Measurements from ENCODE around the gene CDC26.
"Not testable (repeated sequence)": the region's sequence is repeated elsewhere in the genome, so short reads cannot be mapped to it uniquely, and the experiment has no call there.

The CDC26 gene
- total RNA-seq = 15.3 to 19.0 reads per million in 2 donors

DNA sequence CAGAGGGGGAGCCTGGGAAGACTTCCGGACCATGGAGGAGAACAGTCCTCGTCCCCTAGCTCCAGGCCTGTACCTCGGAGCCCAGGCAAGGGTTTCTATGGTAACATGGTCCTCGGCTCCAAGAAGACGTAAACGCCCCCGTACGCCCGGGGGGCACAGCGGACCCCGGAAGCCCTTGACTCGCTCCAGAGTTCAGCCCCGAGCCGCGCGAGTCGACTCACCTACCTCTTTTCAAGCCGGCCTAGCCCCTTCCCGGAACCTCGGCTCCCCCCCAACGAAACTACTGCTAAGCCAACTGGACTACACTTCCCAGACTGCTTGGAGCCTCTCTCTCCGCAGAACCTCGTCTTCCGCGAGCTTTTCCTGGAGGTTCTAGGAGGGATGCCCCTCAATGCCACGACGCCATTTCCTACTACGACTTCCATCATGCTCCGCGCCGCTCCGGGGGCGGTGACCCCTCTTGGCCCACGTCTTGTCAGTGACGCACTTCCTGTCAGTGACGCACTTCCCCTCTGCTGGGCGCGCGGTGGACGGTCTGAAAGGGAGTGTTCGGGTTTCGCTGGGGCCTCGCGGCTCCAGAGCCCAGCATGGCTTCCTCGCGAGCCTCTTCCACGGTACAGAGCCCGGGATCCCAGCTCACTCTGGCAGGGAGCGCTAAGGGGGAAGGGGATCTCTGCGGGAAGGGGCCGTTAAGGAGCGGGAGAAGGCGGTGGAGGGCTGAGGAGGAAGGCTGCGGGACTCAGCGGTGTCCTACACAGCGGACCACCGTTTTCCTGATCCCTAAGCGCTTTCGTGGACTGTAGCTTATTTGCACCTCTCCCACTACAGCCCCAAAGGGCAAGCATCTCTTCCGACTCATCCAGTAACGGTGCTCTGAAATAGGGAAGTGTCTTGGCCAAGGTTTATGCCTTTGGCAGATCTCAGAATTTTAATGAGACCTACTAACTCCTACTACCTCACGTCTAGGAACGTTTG is at the start of gene CDC26, which contains the start of gene PRPF4:
CDC26 (minus strand) TSS at position 416 of the 975 bp plus-strand sequence. CDS start 3,065 bp downstream, outside the sequence.
PRPF4 (plus strand) TSS at position 502 of the 975 bp plus-strand sequence; CDS start at position 588, 86 bp downstream.
- DNase-seq = peak; percentile 84

DNA sequence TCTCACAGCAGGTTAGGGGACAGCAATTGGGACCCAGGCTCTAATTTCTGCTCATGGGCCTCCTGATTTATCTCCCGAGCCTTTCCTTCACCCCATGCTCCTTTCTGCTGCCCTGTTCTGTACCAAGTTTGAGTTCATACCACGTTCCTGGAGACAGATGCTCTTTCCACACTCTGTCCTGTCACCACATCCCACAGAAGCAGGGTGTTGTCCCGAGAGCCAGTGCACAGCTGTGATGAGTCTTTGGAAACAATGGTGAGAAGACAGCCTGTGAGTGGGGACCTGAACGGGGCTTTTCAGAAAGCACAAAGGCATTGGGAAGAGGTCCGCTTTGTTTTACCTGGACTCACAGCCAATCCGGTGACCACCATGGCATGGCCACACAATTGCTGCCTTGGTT is 47.3 kb upstream of the CDC26 start:
- no peak for DNase-seq

DNA sequence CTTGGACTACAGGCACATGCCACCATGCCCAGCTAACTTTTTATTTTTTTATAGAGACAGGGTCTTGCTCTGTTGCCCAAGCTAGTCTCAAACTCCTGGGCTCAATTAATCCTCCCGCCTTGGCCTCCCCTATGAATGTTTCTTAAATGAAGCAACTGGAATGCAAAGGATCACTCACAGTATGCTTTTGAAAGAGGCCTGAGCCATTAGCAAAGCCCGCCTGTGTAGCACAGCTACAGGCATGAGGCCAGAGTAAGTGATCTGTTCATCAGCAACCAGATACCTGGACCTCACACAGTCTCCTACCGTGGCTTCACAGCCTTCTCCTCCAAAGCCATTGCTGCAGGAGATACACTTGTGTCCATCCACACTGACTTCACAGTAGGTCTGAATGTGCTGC is 44.7 kb upstream of the CDC26 start:
- no peak for DNase-seq

DNA sequence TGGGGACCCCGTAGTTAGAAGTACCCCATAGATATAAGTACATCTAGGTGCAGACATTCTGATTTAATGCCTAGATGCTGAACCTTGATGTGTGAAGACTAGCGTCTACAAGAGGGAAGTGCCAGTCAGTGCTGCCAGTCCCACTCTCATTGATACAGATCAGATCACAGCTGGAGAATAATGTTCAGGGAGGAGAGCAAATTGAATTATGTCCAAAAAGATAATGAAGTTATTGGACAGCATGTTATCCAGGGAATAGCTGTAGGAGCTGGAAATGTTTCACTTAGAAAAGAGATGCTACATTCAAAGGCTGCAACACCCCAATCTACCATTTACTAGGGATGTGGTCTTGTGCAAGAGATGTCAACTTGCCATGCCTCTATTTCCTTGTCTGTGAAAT is 43.7 kb upstream of the CDC26 start:
- DNase-seq = no peak

DNA sequence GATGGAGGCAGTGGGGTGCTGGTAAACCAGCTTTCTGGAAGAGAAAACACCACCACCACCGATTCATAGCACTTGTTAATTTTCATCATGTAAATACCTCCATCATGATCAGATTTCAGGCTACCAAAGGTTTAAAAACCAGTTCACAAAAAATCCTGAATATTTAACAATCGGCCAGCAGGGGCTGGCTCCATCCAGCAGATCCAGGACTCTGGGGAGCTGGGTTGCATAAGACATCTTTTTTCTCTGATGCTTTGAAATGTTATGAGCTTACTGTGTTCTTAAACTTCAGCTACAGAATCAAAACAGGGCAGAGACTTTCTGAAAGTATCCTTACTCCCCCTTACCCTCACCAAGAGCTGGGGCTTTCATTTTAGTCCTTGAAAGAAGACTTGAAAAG is 42.4 kb upstream of the CDC26 start:
- no peak for DNase-seq

DNA sequence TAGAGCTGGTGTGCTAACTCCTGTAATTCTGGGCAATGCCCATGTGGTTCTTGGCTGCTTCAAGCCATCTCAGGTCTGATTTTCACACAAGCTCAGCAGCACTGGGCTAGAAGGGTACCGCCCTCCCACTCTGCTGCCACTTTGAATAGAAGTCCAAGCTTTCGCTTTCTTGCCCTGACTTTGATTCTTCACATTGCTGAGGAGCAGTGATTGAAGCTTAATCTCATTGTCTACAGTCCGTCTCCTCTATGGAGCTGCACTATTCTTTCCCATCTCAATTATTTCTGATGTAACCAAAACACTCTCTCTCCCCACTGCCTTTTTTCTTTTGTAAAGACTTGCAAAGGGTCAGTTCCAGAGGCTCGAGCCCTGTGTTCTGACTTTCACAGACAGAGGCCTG is 40.7 kb upstream of the CDC26 start:
- no peak for DNase-seq

DNA sequence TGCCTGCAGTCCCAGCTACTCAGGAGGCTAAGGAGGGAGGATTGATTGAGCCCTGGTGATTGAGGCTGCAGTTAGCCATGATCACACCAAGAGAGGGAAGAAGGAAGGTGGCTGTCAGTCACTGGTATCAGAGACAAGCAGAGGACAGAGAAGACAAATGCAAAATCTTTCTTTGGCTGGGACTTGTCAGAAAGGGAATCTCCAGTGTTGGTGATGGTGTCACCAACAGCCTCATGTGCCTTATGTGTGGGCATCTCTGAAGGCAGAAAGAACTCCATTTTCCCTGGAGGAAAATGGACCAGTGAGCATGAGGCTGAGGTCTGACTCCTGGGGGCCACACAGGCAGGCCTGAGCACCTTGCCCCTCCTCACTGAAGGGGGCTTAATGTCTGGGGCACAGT is 39.9 kb upstream of the CDC26 start:
- DNase-seq = no peak

DNA sequence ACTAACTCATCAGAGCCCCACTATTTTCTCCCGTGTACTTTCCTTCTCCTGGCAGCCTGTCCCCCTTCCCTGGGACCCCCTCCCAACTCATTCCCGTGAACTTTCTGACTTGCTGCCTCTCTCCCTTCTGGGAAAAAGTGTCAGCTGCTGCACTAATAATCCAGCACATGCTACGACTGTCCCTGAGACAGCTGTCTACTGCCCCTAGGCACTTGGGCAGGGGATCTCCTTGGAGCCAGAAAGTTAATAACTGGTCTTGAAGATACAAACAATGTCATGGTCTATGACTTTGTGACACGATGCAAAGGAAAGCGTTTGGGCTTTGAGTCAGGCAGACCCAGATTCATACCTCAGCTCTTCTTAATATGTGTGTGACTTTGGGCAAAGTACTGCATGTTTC is 37.9 kb upstream of the CDC26 start:
- DNase-seq = no peak

DNA sequence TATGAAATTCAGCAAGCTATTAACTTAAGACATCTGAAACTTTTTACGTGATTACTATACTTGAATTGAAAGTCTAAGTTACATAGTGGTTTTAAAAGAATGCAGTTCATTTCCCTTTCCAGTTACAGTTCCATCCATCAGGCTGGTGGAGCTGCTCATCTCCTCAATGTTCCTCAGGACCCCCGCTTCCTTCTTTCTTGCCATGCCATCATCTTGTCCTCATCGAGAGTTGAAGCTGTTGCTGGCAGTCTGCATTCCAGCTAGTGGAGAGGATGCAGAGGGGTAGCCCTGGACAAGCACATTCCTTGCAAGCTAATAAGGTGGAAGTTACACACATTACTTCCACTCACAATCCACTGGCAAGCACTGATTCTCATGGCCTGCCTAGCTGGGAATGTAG is 36.6 kb upstream of the CDC26 start:
- no peak for DNase-seq

DNA sequence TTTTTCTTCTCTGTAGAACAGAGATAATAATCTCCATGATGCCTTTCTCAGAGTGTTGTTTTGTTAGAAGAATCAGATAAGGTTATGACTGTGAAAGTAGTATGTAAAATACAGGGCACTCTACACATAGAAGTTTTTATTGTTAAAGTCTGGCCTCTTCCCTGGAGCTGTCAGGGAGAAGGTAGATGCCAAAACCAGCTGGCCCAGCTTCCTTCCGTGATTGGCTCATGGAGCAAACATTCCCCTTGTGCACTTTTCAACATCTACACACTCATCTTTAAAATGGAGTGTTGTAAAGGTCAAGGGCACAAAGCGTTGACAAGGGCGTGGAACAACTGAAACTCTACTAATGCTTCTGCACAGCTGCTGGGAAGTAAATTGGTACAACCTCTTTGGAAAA is 35.2 kb upstream of the CDC26 start:
- no peak for DNase-seq

DNA sequence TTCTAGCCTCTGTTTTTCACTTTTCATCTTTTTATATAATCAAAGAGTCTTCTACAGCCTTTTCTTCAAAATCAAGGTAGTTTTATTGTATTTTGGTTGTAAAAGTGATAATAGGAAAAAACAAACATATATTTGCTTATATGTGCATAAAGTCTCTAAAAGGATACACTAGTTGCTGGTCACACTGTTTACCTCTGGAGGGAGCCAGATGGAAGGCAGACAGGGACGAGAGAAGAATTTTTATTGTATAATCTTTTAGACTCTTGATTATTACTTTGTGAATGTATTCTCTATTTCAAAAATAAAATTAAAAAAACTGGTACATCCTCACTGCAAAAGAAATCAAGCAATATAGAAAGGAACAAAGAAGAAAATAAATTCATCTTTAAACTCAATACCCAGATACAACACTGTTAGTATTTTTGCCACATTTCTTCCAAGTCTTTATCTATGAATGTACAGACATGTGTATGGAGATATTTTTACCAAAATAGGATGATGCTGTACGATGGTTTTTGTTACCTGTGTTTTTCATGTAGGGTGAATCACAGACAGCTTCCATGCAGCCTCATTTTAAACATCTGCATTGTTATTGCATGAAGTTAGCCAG is 33.9 kb upstream of the CDC26 start:
- no peak for DNase-seq

DNA sequence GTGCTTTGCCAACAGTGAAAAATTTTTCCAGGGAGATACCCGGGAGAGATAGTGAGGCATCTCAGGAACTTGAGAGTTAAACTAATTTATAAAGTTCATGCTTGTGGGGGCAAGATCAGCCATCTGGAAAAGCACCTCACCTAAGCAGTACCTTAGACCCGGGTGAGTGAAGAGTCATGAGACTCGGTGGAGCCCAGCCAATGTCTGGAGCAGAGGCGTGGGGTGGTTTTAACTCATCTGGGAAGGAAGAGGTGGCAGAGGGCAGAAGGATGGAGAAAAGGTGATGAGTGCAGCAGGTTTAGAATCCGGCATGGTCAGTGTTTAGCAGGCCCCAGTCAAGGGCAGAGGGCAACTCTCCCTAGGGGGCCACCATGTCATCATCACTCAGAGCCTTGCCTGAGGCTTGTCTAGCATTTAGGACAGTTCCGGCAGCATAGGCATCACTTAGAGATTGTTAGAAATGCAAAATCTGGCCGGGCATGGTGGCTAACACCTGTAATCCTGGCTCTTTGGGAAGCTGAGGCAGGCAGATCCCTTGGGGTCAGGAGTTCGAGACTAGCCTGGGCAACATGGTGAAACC is 32.1 kb upstream of the CDC26 start:
- DNase-seq = no peak

DNA sequence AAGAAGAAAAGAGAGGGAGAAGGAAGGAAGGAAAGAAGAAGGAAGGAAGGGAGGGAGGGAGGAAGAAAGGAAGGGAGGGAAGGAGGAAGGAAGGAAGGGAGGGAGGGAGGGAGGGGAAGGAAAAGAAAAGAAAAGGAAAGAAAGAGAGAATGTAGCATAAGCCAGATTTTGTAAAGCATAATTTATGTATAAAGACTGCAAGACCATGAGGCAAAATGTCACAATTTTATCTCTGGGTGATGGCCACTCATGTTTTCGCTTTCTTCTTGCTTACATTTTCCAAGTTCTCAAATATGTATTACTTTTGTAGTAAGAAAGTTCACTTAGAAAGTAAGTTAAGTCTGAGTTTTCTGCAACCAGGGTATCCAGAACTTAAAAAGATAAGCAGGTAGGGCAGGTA is 31.2 kb upstream of the CDC26 start:
- DNase-seq = no peak

DNA sequence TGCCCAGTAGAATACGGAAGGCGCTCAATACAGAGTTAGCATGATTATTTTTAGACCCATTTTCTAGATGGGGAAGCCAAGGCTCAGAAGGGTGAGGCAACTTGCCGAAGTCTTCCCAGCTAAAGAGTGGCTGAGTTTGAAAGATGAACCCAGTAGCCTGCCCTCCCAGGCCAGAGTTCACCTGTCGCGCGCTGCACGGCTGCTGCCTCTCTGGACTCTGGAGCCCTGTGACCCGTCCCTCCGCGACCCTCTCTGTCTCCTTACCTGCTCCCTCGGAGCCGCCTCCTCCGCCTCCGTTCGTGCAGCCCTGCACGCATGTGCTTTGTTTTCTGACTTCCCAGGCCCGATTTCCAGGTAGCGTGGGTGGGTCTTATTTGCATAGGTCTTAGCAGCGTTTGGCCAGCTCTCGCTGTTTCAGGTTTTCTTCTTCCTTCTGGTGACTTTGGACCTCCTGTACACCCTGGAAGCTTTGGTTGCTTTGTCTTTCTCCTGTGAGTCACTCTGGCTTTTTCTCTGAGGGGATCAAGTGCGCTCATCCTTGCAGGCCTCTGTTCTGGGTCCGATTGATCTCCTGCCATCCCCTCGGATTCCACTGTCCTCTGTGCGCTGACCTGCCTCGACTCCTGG is 27.5 kb upstream of the CDC26 start, which contains the start of gene RNF183:
RNF183 (minus strand) TSS at position 585 of the 627 bp plus-strand sequence. CDS start 5,192 bp downstream, outside the sequence.
- DNase-seq = no peak

DNA sequence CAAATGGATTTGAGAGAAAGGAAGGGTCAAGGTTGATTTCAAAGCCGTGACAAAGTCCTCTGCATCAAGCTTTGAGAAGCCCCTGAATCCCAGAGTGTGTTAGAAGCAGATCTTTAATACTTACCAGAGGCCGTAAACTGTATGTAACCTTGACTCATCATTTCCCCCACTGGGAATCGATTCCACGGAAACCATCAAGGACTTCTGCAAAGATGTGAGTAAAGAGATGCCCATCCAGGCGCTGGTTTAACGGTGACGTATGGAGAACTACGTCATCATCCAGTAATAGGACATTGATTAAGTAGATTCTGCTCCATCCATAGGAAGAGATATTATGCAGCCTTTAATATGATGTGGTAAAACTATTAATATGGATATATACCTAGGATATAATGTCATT is 26.2 kb upstream of the CDC26 start:
- no peak for DNase-seq

DNA sequence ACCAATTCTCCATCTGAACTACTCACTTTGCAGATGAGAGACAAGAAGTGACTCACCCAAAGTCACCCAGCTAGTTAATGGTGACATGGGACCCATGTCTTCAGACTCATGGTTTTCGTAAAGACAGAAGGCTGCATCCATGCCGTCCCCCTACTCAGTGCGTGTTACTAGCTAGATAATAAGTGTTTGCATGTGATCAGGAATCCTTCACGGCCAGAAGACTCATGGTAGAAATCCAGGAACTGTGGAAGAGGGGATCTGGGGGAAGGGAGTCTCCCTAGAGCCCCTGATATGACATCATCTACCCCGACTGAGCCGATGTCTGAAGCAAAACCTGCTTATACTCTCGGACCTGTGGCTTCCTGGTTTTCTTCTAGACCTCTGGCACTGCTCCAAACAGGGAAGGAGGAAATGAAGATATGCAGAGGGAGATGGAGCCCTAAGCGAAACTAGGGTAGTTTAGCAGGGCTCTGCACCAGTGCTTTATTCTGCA is 24.5 kb upstream of the CDC26 start:
- no peak for DNase-seq

DNA sequence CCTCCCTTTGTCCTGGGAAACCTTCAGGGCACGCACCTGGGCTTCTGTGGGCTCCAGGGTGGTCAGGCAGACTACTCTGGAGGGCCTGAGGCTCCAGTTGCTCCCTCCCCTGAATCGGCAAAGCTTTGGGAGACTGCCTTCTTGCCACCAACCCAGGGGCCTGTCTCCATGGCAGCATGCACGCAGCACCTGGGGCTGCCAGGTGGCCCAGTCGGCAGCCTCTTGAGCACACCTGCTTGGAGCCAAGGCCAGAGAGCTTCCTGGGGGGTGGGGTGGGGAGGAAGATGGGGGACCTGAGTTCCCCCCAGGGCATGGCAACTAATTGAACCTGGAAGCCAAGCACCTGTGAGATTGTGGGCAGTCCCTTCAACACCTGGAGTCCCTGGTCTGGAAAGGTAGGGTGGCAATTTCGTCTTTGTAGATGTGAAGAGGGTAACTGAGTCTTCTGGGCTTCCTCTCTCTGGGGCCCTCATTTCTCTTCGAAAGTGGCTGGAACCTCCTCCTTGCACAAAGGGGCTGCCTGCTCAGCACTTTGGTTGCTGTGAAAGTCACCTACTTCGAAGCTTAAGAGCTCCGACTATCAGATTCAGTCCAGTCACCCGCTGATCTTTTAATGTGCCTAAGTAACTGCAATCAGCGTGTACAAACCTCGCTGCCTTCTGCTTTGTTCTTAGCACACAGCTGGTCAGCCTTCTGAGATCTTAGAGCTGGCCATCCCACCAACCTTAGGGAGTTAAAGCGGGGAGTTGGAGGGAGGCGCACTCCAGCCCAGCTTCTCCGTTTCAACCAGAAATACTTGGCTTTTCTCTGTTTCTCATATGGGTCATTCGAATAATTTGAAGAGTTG is 23.8 kb upstream of the CDC26 start:
- DNase-seq = no peak

DNA sequence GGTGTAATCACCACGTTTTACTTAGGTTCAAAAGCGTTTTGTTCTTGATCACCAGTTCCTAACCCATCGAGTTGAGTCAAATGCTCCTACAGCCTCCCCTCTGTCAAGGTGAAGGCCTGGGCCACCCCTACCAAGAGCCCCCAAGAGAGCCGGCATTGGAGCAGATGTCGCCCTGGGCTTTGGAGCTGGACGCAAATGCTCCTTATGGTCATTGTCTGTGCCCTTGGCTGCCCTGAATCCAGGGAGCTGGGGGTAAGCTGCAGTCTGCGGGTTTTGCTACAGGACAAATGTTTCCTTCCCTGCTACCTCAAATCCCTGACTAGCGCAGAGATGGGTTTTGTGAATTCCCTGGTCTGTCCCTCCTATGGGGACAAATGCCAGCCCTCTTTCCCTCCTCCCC is 22.9 kb upstream of the CDC26 start:
- no peak for DNase-seq

DNA sequence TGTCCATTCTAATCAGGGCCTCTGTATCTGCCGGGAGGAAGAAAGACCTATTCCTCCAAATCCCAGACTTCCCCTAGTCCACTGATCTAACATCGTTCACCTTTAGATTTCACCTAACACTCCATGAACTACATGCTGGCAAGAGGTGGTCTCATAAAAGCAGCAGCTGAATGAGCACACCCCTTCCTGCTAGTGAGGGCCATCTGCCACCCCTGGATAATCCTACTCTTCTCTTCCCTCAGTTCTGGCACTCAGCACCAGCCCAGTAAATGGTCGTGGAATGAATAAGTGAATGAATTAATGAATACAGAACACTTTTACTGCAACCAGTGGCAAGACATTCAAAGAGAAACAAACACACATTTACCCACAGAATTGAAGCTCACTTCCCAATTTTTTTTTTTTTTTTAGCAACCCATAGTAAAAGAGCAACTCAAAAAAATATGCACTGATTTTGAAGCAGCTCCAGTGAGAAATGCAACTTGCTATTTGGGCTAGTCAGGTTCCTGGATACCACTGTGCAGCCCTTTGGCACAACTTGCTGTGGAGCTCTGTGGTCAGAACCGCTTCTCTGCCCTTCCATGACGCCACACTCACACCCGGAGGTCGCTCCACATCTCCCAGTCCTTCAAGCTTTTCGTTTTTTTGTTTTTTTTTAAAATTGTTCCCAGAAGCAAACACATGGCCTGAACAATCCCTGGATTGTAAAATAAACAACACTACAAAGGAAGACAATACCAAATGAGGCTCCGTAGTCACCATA is 21.6 kb upstream of the CDC26 start:
- no peak for DNase-seq

DNA sequence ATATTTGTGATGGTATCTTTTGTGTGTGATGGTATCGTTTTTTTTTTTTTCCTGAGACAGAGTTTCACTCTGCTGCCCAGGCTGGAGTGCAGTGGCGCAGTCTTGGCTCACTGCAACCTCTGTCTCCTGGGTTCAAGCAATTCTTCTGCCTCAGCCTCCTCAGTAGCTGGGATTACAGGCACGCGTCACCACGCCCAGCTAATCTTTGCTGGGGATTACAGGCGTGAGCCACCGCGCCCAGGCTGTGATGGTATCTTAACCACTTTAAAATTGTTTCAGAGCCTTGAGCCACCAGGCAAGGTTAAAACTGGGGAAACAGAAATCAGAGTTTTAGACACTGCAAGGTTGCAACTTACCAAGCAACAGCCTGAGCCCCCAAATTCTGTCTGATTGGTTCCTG is 20.9 kb upstream of the CDC26 start:
- not testable (repeated sequence) for DNase-seq

DNA sequence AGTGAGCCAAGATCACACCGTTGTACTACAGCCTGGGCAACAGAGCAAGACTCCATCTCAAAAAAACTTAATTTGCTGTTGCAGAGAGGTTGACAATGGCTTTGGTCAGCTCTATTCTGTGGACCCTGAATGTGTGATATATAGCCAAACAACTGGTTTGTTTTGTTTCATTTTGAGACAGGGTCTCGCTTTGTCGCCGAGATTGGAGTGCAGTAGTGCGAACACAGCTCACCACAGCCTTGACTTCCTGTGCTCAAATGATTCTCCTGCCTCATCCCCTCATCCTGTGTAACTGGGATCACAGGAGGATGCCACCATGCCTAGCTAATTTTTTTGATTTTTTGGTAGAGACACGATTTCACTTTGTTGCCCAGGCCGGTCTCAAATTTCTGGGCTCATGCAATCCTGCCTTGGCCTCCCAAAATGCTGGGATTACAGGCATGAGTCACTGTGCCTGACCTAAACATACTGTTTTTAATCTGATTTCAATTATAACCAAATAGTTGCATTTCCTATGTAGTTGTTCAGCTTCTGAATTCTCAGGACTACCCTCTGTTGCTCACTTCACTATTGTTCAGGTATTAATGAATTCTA is 18.0 kb upstream of the CDC26 start:
- no peak for DNase-seq
